ENCODE results near the gene CEACAM19. TPM values are rescaled to one million over a fixed set of nuclear protein-coding genes. Genes with fewer than 3 reads are reported as not detected.

Gene CEACAM19
- total and polyA plus RNA-seq, 9 of the 15 experiments (the other 6 are each of a cell fraction or from before 2014, with no cell fraction given) = 0.15 to 0.30 (median 0.23) TPM; not detected in 5

- TF ChIP-seq MYNN (IDR thresholded peaks at IDR 0.05) = no peak
- no peak for TF ChIP-seq MYNN (CRISPR knock-in tag; IDR thresholded peaks at IDR 0.05)
- TF ChIP-seq KDM2B (CRISPR knock-in tag; IDR thresholded peaks at IDR 0.05) = no peak
- TF ChIP-seq ZNF778 (CRISPR knock-in tag; IDR thresholded peaks at IDR 0.05) = no peak
- TF ChIP-seq SRSF9 (IDR thresholded peaks at IDR 0.05; ENCODE audit: borderline replicate concordance, low read depth, low read length) = no peak
- TF ChIP-seq SMARCE1 (IDR thresholded peaks at IDR 0.05) = peak; percentile 34; the same call in 1 of the 2 replicates
- no peak for TF ChIP-seq ZNF707 (CRISPR knock-in tag; conservative IDR thresholded peaks at IDR 0.05)
- TF ChIP-seq TSC22D4 (tag; IDR thresholded peaks at IDR 0.05) = no peak
- TF ChIP-seq THAP12 (CRISPR knock-in tag; IDR thresholded peaks at IDR 0.05) = no peak
- TF ChIP-seq RAD21 (CRISPR knock-in tag; conservative IDR thresholded peaks at IDR 0.05 in 1 of 2, IDR thresholded peaks at IDR 0.05 in 1 of 2) = peak; percentile 22 to 60; a peak in 3 of 4 replicates
- TF ChIP-seq SMARCA5 (IDR thresholded peaks at IDR 0.05) = peak; percentile 94
- TF ChIP-seq ESRRB (CRISPR knock-in tag; IDR thresholded peaks at IDR 0.05; ENCODE audit: borderline replicate concordance) = no peak
- TF ChIP-seq XRCC5 (IDR thresholded peaks at IDR 0.05; ENCODE audit: low read depth, low read length) = 0 out of 2 replicates have a peak, but pooled peaks have one; percentile 41
- no peak for TF ChIP-seq PRDM10 (IDR thresholded peaks at IDR 0.05; ENCODE audit: partially characterized antibody)
- TF ChIP-seq STAT5A (IDR thresholded peaks at IDR 0.05; ENCODE audit: borderline replicate concordance, low read length) = no peak
- peak; percentile 89 for TF ChIP-seq EGR1 (conservative IDR thresholded peaks at IDR 0.05)
- no peak for TF ChIP-seq HMBOX1 (IDR thresholded peaks at IDR 0.05)
- no peak for TF ChIP-seq CHD2 (IDR thresholded peaks at IDR 0.05; ENCODE audit: low read depth, low read length)
- peak; percentile 41 to 56; a peak in 2 of 4 replicates for TF ChIP-seq FOXK2 (conservative IDR thresholded peaks at IDR 0.05 in 1 of 2, IDR thresholded peaks at IDR 0.05 in 1 of 2; ENCODE audit: low read depth in 2 of 2)
- peak in 1 of 2 experiments; percentile 49; a peak in 1 of 4 replicates for TF ChIP-seq KDM1A (IDR thresholded peaks at IDR 0.05)
- TF ChIP-seq CEBPB (tag; IDR thresholded peaks at IDR 0.05) = no peak
These were observed 22.9 kb downstream of the CEACAM19 start (continued) for GRCh38 chr19:44694184-44694579.
